T-cell (primary cell): ENCODE results near the gene EEF1AKMT1. TPM values are rescaled to one million over a fixed set of nuclear protein-coding genes. Genes with fewer than 3 reads are reported as not detected.
A peak's percentile ranks its signal among the peaks of the same experiment; 100 is the strongest.

Experiments
- ATAC-seq, 4 experiments: fragments of 200-7000 bp in 3 of 4; fragments of 150-1000 bp in 1 of 4; cut with Tn5 transposase; replicated peaks in 1 of 4; 1 replicate in 3 of 4; 2 replicates in 1 of 4; pipeline ENCODE4 v1.10.0; 2021; ENCODE audit warnings: moderate library complexity in 3 of 4, mild to moderate bottlenecking in 2 of 4, moderate number of reproducible peaks in 1 of 4
- CTCF ChIA-PET, 2 donors: fragments of 300-600 bp; sonication (Branson Sonifier 250); formaldehyde crosslinking; loops; one replicate each; lab custom pipeline; 2022; ENCODE audit warnings: antibody characterized with exemption in 2 of 2; lab: Charles Lee
- POLR2A ChIA-PET, 2 donors: fragments of 300-600 bp; sonication (Branson Sonifier 250); formaldehyde crosslinking; loops; one replicate each; lab custom pipeline; 2022; ENCODE audit warnings: antibody characterized with exemption in 2 of 2; lab: Charles Lee
- DNase-seq, 35 experiments: peaks; one replicate each; pipeline versions ENCODE4 v3.0.0 to v3.0.0-alpha.2; 2013 to 2023
- H3K27ac ChIP-seq: one replicate; pipeline ENCODE4 v1.5.1; 2013; ENCODE audit warnings: low read length
- H3K27me3 ChIP-seq, 2 experiments: replicated peaks in 1 of 2; 1 replicate in 1 of 2; 2 replicates in 1 of 2; pipeline versions ENCODE4 v1.6.1 to v1.7.0; 2013; ENCODE audit warnings: low read length in 1 of 2, mixed read lengths in 1 of 2; ENCODE audit not compliant: control insufficient read depth in 2 of 2, insufficient read depth in 2 of 2; ENCODE audit errors: extremely low read depth in 1 of 2
- H3K36me3 ChIP-seq, 2 donors: 1 replicate in 1 of 2; 2 replicates in 1 of 2; pipeline versions ENCODE4 v1.6.1 to v1.7.0; 2013; ENCODE audit warnings: low read length in 1 of 2; ENCODE audit not compliant: control insufficient read depth in 2 of 2, insufficient read depth in 1 of 2; ENCODE audit errors: extremely low read depth in 1 of 2
- H3K4me1 ChIP-seq, 2 experiments: 1 replicate in 1 of 2; 2 replicates in 1 of 2; pipeline versions ENCODE4 v1.6.1 to v1.7.0; 2013; ENCODE audit warnings: low read length in 2 of 2, mixed read lengths in 1 of 2; ENCODE audit not compliant: insufficient read depth in 2 of 2, control insufficient read depth in 1 of 2; ENCODE audit errors: extremely low read depth in 1 of 2
- H3K4me3 ChIP-seq, 2 donors: 1 replicate in 1 of 2; 2 replicates in 1 of 2; pipeline versions ENCODE4 v1.5.1 to v1.7.0; 2013; ENCODE audit warnings: mild to moderate bottlenecking in 2 of 2, low read length in 1 of 2, moderate library complexity in 1 of 2; ENCODE audit not compliant: control insufficient read depth in 1 of 2; ENCODE audit errors: extremely low read depth in 1 of 2
- H3K9me3 ChIP-seq: 2 replicates; pipeline ENCODE4 v1.7.0; 2013
- H3K27ac Mint-ChIP-seq, 2 donors: one replicate each; pipeline ENCODE4 v1.8.0; 2020 to 2021; ENCODE audit warnings: mild to moderate bottlenecking in 2 of 2, mixed read lengths in 2 of 2
- H3K27me3 Mint-ChIP-seq, 2 donors: one replicate each; pipeline ENCODE4 v1.8.0; 2021 to 2022; ENCODE audit warnings: mixed read lengths in 2 of 2
- H3K36me3 Mint-ChIP-seq: one replicate; pipeline ENCODE4 v1.8.0; 2021; ENCODE audit warnings: mixed read lengths
- H3K4me1 Mint-ChIP-seq, 3 donors: one replicate each; pipeline ENCODE4 v1.8.0; 2020 to 2022; ENCODE audit warnings: mixed read lengths in 3 of 3, mild to moderate bottlenecking in 1 of 3
- H3K4me3 Mint-ChIP-seq, 3 donors: one replicate each; pipeline ENCODE4 v1.8.0; 2020 to 2022; ENCODE audit warnings: mild to moderate bottlenecking in 3 of 3, mixed read lengths in 3 of 3, moderate library complexity in 3 of 3
- H3K9me3 Mint-ChIP-seq, 3 donors: one replicate each; pipeline ENCODE4 v1.8.0; 2020 to 2022; ENCODE audit warnings: mixed read lengths in 3 of 3
- WGBS: methylation state at CpG from one replicate; pipeline ENCODE4 v1.1.5; 2013; ENCODE audit warnings: missing lambda C conversion rate; ENCODE audit not compliant: insufficient coverage; 5-methylcytosine and 5-hydroxymethylcytosine counted together
- total RNA-seq, 35 experiments: library from RNA in 6 of 35; stranded (reverse) in 6 of 35; fragments of 120-200 nt in 1 of 35; gene quantifications; one replicate each; pipeline versions ENCODE4 v1.2.1 to v1.2.4 and lab custom pipeline; 2013 to 2026

EEF1AKMT1 gene
- total RNA-seq, 5 donors from 2014 or later (not counting 1 experiment from before 2014, with no cell fraction given): 3.5 to 6.1 (median 4.3) TPM

- DNase-seq: peak in 2 of 35 experiments; percentile 2 to 14
- Histone ChIP-seq H3K4me3 (peak overlapping the region; percentile 75 to 80), H3K4me1 (peaks cover 11 to 22% of the 10 kb centered on the region in 2 experiments), H3K36me3 (peaks cover 0 to 5% of the 10 kb centered on the region in 2 donors), H3K9me3 (peaks cover 9% of the 10 kb centered on the region), H3K27ac (peak overlapping the region; percentile 96), H3K27me3 (no peaks in the 10 kb centered on the region)
- Mint-ChIP-seq H3K27me3 (no peaks in the 10 kb centered on the region), H3K4me3 (peak overlapping the region; percentile 88 to 99 (median 98)), H3K4me1 (peaks cover 33 to 45% (median 39%) of the 10 kb centered on the region in 3 donors), H3K27ac (peak overlapping the region; percentile 98 to 100), H3K36me3 (peaks cover 34% of the 10 kb centered on the region), H3K9me3 (peaks cover 8 to 17% (median 12%) of the 10 kb centered on the region in 3 donors)
- ChIA-PET POLR2A (interaction anchor here (0.7 to 1.0 kb wide), 2 partner anchors 11 to 209 kb away, joined by 3 read pairs; no protein-coding TSS in a partner anchor), CTCF (interaction anchor here (0.5 to 1.2 kb wide), 3 partner anchors 20 to 366 kb away, joined by 3 to 5 read pairs (median 4); no protein-coding TSS in a partner anchor)
- WGBS: 90% methylated on average over 2 of the region's 10 CpGs
- ATAC-seq: no peak
Measured at GRCh38 chr13:20772401-20773131, 1.2 kb downstream of the EEF1AKMT1 start.

GRCh38 chr13:20769834-20770233 is 3.9 kb downstream of the EEF1AKMT1 start:
- peaks cover 38% of the 10 kb centered on the region for H3K36me3 Mint-ChIP-seq
- Histone ChIP-seq H3K4me1 (peaks cover 11 to 22% of the 10 kb centered on the region in 2 experiments), H3K27me3 (no peaks in the 10 kb centered on the region), H3K4me3 (no peak overlapping the region), H3K27ac (no peak overlapping the region), H3K9me3 (peaks cover 9% of the 10 kb centered on the region), H3K36me3 (peaks cover 0 to 5% of the 10 kb centered on the region in 2 donors)
- peak overlapping the region; percentile 8 to 61 for H3K27ac Mint-ChIP-seq
- H3K27me3 Mint-ChIP-seq: no peaks in the 10 kb centered on the region
- no peak for DNase-seq
- no CpG with 5 or more reads among the region's 1 CpG for WGBS
- peaks cover 31 to 44% (median 36%) of the 10 kb centered on the region in 3 donors for H3K4me1 Mint-ChIP-seq
- H3K9me3 Mint-ChIP-seq: peaks cover 11 to 22% (median 16%) of the 10 kb centered on the region in 3 donors
- ChIA-PET CTCF (interaction anchor here in 1 of 2 donors (0.7 kb wide), 1 partner anchor 263 kb away, joined by 3 read pairs; no protein-coding TSS in a partner anchor), POLR2A (interaction anchor here in 1 of 2 donors (0.5 kb wide), 1 partner anchor 134 kb away, joined by 8 read pairs; no protein-coding TSS in a partner anchor)
- no peak for ATAC-seq
- no peak overlapping the region for H3K4me3 Mint-ChIP-seq

- peaks cover 11 to 20% of the 10 kb centered on the region in 2 experiments for H3K4me1 ChIP-seq
Measured at GRCh38 chr13:20769091-20769490, 4.7 kb downstream of the EEF1AKMT1 start.

GRCh38 chr13:20767309-20767943 is 6.3 kb downstream of the EEF1AKMT1 start:
- Histone ChIP-seq H3K4me1 (peaks cover 5% of the 10 kb centered on the region in 2 experiments), H3K36me3 (peaks cover 0 to 5% of the 10 kb centered on the region in 2 donors), H3K9me3 (peaks cover 9% of the 10 kb centered on the region), H3K27ac (no peak overlapping the region), H3K27me3 (no peaks in the 10 kb centered on the region), H3K4me3 (no peak overlapping the region)
- ChIA-PET CTCF (interaction anchor here in 1 of 2 donors (0.7 kb wide), 1 partner anchor 13 kb away, joined by 6 read pairs; no protein-coding TSS in a partner anchor), POLR2A (interaction anchor here in 1 of 2 donors (0.6 kb wide), 2 partner anchors 264 to 340 kb away, joined by 3 to 6 read pairs; no protein-coding TSS in a partner anchor)
- ATAC-seq (no peak), DNase-seq (no peak)
- no peaks in the 10 kb centered on the region for H3K27me3 Mint-ChIP-seq
- no peak overlapping the region for H3K4me3 Mint-ChIP-seq
- no CpG with 5 or more reads among the region's 2 CpGs for WGBS
- peaks cover 11 to 22% (median 16%) of the 10 kb centered on the region in 3 donors for H3K9me3 Mint-ChIP-seq
- H3K4me1 Mint-ChIP-seq: peaks cover 16 to 20% (median 19%) of the 10 kb centered on the region in 3 donors
- no peak overlapping the region for H3K27ac Mint-ChIP-seq
- peaks cover 38% of the 10 kb centered on the region for H3K36me3 Mint-ChIP-seq

More at GRCh38 chr13:20769091-20769490, 4.7 kb downstream of the EEF1AKMT1 start:
- Mint-ChIP-seq H3K4me1 (peaks cover 30 to 36% (median 31%) of the 10 kb centered on the region in 3 donors), H3K9me3 (peaks cover 11 to 22% (median 16%) of the 10 kb centered on the region in 3 donors), H3K27ac (no peak overlapping the region), H3K27me3 (no peaks in the 10 kb centered on the region), H3K4me3 (no peak overlapping the region), H3K36me3 (peaks cover 38% of the 10 kb centered on the region)
- CTCF ChIA-PET: no interaction called here
- Histone ChIP-seq H3K27ac (no peak overlapping the region), H3K36me3 (peaks cover 0 to 5% of the 10 kb centered on the region in 2 donors), H3K9me3 (peaks cover 9% of the 10 kb centered on the region), H3K27me3 (no peaks in the 10 kb centered on the region), H3K4me3 (no peak overlapping the region)
- DNase-seq (no peak), ATAC-seq (no peak)
- WGBS: 50% methylated on average over 1 of the region's 2 CpGs
- POLR2A ChIA-PET: no interaction called here

- Histone ChIP-seq H3K4me1 (no peaks in the 10 kb centered on the region), H3K9me3 (no peaks in the 10 kb centered on the region), H3K36me3 (peaks cover 3 to 5% of the 10 kb centered on the region in 2 donors), H3K27me3 (no peaks in the 10 kb centered on the region), H3K27ac (no peak overlapping the region), H3K4me3 (no peak overlapping the region)
- Mint-ChIP-seq H3K4me1 (peaks cover 0 to 6% (median 0%) of the 10 kb centered on the region in 3 donors), H3K4me3 (no peak overlapping the region), H3K27me3 (no peaks in the 10 kb centered on the region), H3K36me3 (peaks cover 23% of the 10 kb centered on the region), H3K27ac (no peak overlapping the region), H3K9me3 (peaks cover 0 to 10% (median 0%) of the 10 kb centered on the region in 3 donors)
- DNase-seq: no peak
- WGBS: no CpG with 5 or more reads among the region's 3 CpGs
- ChIA-PET POLR2A (interaction anchor here in 1 of 2 donors (0.5 kb wide), 1 partner anchor 967 kb away, joined by 6 read pairs; no protein-coding TSS in a partner anchor), CTCF (no interaction called here)
- ATAC-seq: no peak
Measured at GRCh38 chr13:20760872-20761271, 12.9 kb downstream of the EEF1AKMT1 start.

- POLR2A ChIA-PET: no interaction called here
- Mint-ChIP-seq H3K4me3 (no peak overlapping the region), H3K36me3 (peaks cover 59% of the 10 kb centered on the region), H3K27me3 (no peaks in the 10 kb centered on the region), H3K9me3 (peaks cover 23 to 53% (median 26%) of the 10 kb centered on the region in 3 donors), H3K27ac (no peak overlapping the region), H3K4me1 (peaks cover 0 to 6% (median 0%) of the 10 kb centered on the region in 3 donors)
- Histone ChIP-seq H3K36me3 (peaks cover 3 to 14% of the 10 kb centered on the region in 2 donors), H3K4me3 (no peak overlapping the region), H3K27me3 (no peaks in the 10 kb centered on the region), H3K27ac (no peak overlapping the region), H3K4me1 (no peaks in the 10 kb centered on the region), H3K9me3 (peaks cover 7% of the 10 kb centered on the region)
- DNase-seq (no peak), ATAC-seq (no peak)
- CTCF ChIA-PET: no interaction called here
Measured at GRCh38 chr13:20754009-20754408, 19.8 kb downstream of the EEF1AKMT1 start.
